ENCODE results near the gene RLN2. TPM values are rescaled to one million over a fixed set of nuclear protein-coding genes. Genes with fewer than 3 reads are reported as not detected.

RLN2 gene
- total RNA-seq, 1 donor from 2014 or later = not detected

DNA sequence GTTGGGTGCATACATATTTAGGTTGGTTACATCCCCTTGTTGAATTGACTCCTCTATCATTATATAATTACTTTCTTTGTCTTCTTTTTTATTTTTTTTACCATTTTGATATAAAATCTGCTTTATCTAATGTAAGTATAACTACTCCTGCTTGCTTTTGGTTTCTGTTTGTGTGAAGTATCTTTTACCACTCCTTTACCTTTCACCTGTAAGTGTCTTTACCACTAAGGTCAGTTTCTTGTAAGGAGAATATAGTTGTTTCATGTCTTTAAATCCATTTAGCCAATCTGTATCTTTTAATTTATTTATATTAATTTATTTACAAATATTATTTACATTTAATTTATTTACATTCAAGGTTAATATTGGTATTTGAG is 40.3 kb downstream of the RLN2 start:
- intact Hi-C loops (cut with DNase I) = no loop called here
- Histone ChIP-seq H3K4me1 (no peaks in the 10 kb centered on the region), H3K36me3 (no peaks in the 10 kb centered on the region), H3K9me3 (no peaks in the 10 kb centered on the region), H3K27me3 (no peaks in the 10 kb centered on the region), H3K27ac (no peak overlapping the region), H3K4me3 (no peak overlapping the region)
- TF ChIP-seq POLR2A (IDR thresholded peaks at IDR 0.05) (no peak), POLR2AphosphoS5 (IDR thresholded peaks at IDR 0.05; ENCODE audit: insufficient read depth in 1 of 2, low read depth in 1 of 2) (no peak)
- TF ChIP-seq, protein P1, sequence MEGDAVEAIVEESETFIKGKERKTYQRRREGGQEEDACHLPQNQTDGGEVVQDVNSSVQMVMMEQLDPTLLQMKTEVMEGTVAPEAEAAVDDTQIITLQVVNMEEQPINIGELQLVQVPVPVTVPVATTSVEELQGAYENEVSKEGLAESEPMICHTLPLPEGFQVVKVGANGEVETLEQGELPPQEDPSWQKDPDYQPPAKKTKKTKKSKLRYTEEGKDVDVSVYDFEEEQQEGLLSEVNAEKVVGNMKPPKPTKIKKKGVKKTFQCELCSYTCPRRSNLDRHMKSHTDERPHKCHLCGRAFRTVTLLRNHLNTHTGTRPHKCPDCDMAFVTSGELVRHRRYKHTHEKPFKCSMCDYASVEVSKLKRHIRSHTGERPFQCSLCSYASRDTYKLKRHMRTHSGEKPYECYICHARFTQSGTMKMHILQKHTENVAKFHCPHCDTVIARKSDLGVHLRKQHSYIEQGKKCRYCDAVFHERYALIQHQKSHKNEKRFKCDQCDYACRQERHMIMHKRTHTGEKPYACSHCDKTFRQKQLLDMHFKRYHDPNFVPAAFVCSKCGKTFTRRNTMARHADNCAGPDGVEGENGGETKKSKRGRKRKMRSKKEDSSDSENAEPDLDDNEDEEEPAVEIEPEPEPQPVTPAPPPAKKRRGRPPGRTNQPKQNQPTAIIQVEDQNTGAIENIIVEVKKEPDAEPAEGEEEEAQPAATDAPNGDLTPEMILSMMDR (IDR thresholded peaks at IDR 0.05) = no peak
- no peak for DNase-seq (ENCODE audit: extremely low spot score in 2 of 2)

DNA sequence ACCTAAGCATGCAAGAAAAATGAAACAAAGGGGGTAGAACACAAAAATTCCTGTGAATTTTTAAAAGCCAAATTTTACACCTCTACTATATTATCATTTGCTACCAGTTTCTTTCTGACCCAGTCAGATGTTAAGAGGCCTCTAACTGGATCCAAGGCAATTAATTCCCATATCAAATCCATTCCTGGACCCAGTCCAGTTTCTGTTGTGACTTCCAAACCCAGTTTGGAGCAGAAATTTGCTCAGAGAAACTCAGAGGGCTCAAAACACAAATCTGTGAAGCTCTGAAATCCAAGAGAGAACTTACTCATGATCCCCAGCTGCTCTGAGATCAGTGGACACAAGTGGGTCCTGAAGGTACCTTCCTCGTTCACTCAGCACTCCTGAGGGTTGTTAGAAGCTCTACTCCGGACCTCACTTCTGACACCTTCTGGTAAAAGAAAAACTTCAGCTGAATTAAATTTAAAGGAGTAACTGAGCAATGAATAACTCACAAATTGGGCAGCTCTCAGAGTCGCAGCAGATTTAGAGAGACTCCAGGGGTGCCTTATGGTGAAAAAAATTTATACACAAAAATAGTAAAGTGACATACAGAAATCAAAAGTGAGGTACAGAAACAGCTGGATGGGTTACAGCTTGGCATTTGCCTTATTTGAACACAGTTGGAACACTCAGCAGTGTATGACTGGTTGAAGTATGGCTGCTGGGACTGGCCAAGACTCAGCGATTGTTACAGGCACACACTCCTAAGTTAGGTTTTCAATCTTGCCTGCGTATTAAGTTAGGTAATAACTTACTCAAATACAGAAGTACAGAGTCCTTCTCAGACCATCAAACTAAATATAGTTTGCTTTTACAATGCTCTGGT is 40.9 kb downstream of the RLN2 start:
- DNase-seq (ENCODE audit: extremely low spot score in 2 of 2) = no peak
- no peaks in the 10 kb centered on the region for H3K36me3 ChIP-seq
- H3K9me3 ChIP-seq = no peaks in the 10 kb centered on the region
- no peak overlapping the region for H3K4me3 ChIP-seq
- intact Hi-C loops (cut with DNase I) = no loop called here
- H3K27me3 ChIP-seq = no peaks in the 10 kb centered on the region
- H3K27ac ChIP-seq = no peak overlapping the region
- no peaks in the 10 kb centered on the region for H3K4me1 ChIP-seq
- no peak for TF ChIP-seq POLR2AphosphoS5 (IDR thresholded peaks at IDR 0.05; ENCODE audit: insufficient read depth in 1 of 2, low read depth in 1 of 2)
- TF ChIP-seq POLR2A (IDR thresholded peaks at IDR 0.05) = no peak

Small RNA genes lying within 50 kb of the gene (small RNA-seq; reads per million reads assigned to genes)
- gene HMGN2P31 = not detected

Other genes with a start within 250 kb of the RLN2 start
- not detected for gene INSL6, start 119.1 kb downstream of the RLN2 start, total RNA-seq
- not detected for gene INSL4, start 73.3 kb downstream of the RLN2 start, total RNA-seq
- gene RLN1, start 35.2 kb upstream of the RLN2 start, total RNA-seq = not detected
- gene PLGRKT, start 133.2 kb upstream of the RLN2 start, total RNA-seq = 10.1 TPM
- 2.2 TPM for gene CD274, start 145.8 kb upstream of the RLN2 start, total RNA-seq
- gene PDCD1LG2, start 205.8 kb upstream of the RLN2 start, total RNA-seq = 1.2 TPM